BLaER1 (cell line): ENCODE measurements around the gene PALLD.
"Not testable (repeated sequence)": the region's sequence is repeated elsewhere in the genome, so short reads cannot be mapped to it uniquely, and the experiment has no call there.

Experiments used
- H3K27ac ChIP-seq: shearing (Covaris generic); formaldehyde crosslinking; 2 replicates; pipeline ENCODE4 v1.8.1; 2022
- H3K27me3 ChIP-seq: shearing (Covaris generic); formaldehyde crosslinking; 2 replicates; pipeline ENCODE4 v1.8.1; 2022
- H3K36me3 ChIP-seq: shearing (Covaris generic); formaldehyde crosslinking; 2 replicates; pipeline ENCODE4 v1.8.1; 2022
- H3K4me1 ChIP-seq: shearing (Covaris generic); formaldehyde crosslinking; 2 replicates; pipeline ENCODE4 v1.8.1; 2022
- H3K4me2 ChIP-seq: shearing (Covaris generic); formaldehyde crosslinking; 2 replicates; pipeline ENCODE4 v1.8.1; 2022
- H3K4me3 ChIP-seq: shearing (Covaris generic); formaldehyde crosslinking; 2 replicates; pipeline ENCODE4 v1.8.1; 2022
- H3K9ac ChIP-seq: shearing (Covaris generic); formaldehyde crosslinking; 2 replicates; pipeline ENCODE4 v1.8.1; 2022
- H3K9me3 ChIP-seq: shearing (Covaris generic); formaldehyde crosslinking; 2 replicates; pipeline ENCODE4 v1.8.1; 2022
- H4K20me1 ChIP-seq: shearing (Covaris generic); formaldehyde crosslinking; 2 replicates; pipeline ENCODE4 v1.8.1; 2022
- Cebpa-rat ChIP-seq: shearing (Covaris generic); IDR thresholded peaks from 2 replicates; pipeline ENCODE4 v1.8.1; 2022

The PALLD gene

DNA sequence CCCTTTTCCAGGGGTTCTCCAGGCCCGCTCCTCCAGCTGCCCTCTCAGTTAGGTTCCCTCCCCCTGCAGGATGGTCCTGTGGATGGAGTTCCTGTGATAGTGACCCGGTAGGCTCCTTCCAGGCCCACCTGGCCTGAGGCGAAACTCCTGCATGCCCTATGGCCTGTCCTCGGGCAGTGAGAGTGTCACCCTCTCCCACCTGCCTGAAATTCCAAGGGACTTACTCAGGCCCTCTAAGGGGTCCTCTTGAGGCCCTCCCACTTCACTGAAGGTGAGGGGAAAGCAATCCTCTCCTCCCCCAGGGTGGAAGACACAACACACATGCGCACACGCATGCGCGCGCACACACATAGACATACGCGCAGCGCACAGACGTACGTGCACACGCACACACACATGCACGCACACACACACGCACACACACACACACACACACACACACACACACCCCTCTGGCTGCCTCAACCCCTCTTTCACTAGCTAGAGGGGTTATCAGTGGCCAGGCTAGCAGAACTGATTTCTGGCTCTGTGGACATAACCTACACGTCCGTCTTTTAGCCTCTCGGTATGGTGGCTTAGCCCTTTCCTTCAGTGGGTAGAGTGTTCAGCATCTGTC lies 297.3 kb downstream of the PALLD start:
- Histone ChIP-seq H3K4me2 (peak overlapping the region; percentile 40), H4K20me1 (no peaks in the 10 kb centered on the region)

DNA sequence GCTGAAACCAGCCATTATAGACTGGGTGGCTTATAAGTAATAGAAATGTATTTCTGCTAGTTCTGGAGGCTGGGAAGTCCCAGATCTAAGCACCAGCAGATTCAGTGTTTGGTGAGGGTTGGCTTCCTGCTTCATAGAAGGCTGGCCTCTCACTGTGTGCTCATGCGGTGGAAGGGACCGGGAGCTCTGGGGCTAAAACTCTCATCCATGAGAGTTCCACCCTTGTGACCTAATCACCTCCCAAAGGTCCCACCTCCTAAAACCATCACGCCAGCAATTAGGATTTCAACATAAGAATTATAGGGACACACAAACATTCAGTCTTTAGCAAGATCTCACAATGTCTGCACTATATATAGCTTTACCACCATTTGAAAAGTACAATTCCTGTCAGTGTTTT lies 298.0 kb downstream of the PALLD start:
- no peak overlapping the region for H3K4me3 ChIP-seq
- H3K9me3 ChIP-seq = no peaks in the 10 kb centered on the region
- TF ChIP-seq Cebpa-rat = no peak
- no peak overlapping the region for H3K4me2 ChIP-seq
- no peaks in the 10 kb centered on the region for H3K27me3 ChIP-seq
- H3K36me3 ChIP-seq = no peaks in the 10 kb centered on the region
- peaks cover 17% of the 10 kb centered on the region for H3K4me1 ChIP-seq
- H3K9ac ChIP-seq = no peak overlapping the region
- no peaks in the 10 kb centered on the region for H4K20me1 ChIP-seq
- no peak overlapping the region for H3K27ac ChIP-seq

More for the DNA sequence above, 297.3 kb downstream of the PALLD start:
- no peak for TF ChIP-seq Cebpa-rat
- Histone ChIP-seq H3K4me1 (peaks cover 17% of the 10 kb centered on the region), H3K27ac (no peak overlapping the region), H3K4me3 (no peak overlapping the region), H3K36me3 (no peaks in the 10 kb centered on the region), H3K27me3 (no peaks in the 10 kb centered on the region), H3K9ac (no peak overlapping the region), H3K9me3 (no peaks in the 10 kb centered on the region)

DNA sequence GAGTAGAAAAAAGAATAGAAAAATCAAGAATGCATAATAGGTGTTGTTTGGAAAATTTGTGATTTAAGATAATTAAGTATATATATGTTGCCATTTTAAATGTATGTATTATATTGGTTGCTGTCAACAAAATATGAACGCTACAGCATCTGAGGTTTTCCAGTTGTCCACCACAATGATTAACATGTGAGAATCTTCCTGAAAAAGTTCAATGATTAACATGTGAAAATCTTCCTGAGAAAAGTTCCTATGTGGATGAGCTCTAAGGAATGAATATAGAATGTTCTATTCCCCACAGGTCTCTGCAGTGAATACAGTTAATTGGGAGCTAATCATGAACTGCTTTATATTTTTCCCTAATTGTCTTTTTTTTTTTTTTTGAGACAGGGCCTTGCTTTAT lies 298.5 kb downstream of the PALLD start:
- no peak overlapping the region for H3K27ac ChIP-seq

DNA sequence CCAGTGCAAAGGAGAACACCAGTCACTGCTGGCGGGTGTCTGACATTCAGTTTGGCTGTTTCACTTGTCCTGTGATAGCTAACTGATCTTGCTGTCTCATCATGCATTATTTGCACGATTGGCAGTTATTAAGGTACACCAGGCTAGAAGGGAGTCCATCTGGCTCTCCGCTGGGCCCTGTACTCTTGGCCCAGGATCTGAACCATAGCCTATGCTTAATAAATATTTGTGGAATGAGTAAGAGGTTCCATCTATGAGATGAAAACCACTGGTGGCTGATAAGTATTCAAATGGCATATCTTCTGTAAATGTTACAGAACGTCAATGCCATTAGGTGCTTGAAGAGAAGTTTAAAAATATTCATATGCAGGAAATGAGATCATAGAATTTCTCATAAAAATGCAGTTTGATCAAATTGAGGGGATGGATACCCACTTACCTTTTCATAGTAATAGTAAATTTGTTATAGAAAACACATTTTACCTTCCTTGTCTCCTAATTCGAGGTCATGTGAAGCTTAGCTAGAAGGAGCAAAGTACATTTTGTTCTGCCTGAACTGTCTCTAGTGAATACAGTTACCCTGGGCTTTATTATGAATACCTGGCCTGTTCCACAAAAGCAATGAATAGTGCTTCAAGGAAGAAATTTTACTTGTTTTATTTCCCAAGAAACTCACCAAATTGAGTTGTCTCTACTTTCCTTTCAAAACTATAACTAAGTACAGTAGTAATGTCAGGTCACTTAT lies 299.7 kb downstream of the PALLD start:
- H3K4me1 ChIP-seq = peaks cover 17% of the 10 kb centered on the region
- H3K4me2 ChIP-seq = no peak overlapping the region
- no peaks in the 10 kb centered on the region for H3K9me3 ChIP-seq
- no peak for TF ChIP-seq Cebpa-rat
- no peaks in the 10 kb centered on the region for H4K20me1 ChIP-seq
- no peak overlapping the region for H3K27ac ChIP-seq
- H3K4me3 ChIP-seq = no peak overlapping the region
- H3K9ac ChIP-seq = no peak overlapping the region
- no peaks in the 10 kb centered on the region for H3K27me3 ChIP-seq
- H3K36me3 ChIP-seq = no peaks in the 10 kb centered on the region

More for the DNA sequence above, 298.5 kb downstream of the PALLD start:
- no peaks in the 10 kb centered on the region for H3K27me3 ChIP-seq
- no peaks in the 10 kb centered on the region for H4K20me1 ChIP-seq
- no peak overlapping the region for H3K4me2 ChIP-seq
- no peaks in the 10 kb centered on the region for H3K9me3 ChIP-seq
- H3K36me3 ChIP-seq = no peaks in the 10 kb centered on the region
- TF ChIP-seq Cebpa-rat = no peak
- H3K9ac ChIP-seq = no peak overlapping the region
- peaks cover 17% of the 10 kb centered on the region for H3K4me1 ChIP-seq
- no peak overlapping the region for H3K4me3 ChIP-seq

DNA sequence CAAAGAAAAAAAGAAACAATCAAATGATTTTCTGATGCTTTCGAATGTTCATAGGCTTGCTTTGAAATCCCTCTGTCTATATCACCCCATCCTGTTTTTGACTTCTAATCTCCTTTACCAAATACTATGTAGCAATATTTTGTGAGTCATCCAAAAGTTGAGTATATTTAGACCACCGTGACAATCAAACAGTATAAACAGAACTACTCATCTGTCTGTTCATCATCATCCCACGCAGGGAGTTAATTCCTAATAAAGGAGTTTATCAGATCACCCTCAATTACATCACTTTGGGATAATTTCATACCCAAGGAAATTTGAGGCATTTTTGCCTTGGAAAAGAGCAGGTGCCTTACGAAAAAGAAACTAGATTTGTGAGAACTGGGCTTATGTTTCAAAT lies 300.3 kb downstream of the PALLD start:
- Histone ChIP-seq H3K27ac (no peak overlapping the region), H3K4me3 (no peak overlapping the region), H3K27me3 (no peaks in the 10 kb centered on the region), H3K36me3 (no peaks in the 10 kb centered on the region), H3K4me2 (0 out of 2 replicates have a peak overlapping the region, but pooled peaks have one; percentile 4), H3K9ac (no peak overlapping the region), H4K20me1 (no peaks in the 10 kb centered on the region), H3K9me3 (no peaks in the 10 kb centered on the region), H3K4me1 (peaks cover 17% of the 10 kb centered on the region)
- TF ChIP-seq Cebpa-rat = no peak

DNA sequence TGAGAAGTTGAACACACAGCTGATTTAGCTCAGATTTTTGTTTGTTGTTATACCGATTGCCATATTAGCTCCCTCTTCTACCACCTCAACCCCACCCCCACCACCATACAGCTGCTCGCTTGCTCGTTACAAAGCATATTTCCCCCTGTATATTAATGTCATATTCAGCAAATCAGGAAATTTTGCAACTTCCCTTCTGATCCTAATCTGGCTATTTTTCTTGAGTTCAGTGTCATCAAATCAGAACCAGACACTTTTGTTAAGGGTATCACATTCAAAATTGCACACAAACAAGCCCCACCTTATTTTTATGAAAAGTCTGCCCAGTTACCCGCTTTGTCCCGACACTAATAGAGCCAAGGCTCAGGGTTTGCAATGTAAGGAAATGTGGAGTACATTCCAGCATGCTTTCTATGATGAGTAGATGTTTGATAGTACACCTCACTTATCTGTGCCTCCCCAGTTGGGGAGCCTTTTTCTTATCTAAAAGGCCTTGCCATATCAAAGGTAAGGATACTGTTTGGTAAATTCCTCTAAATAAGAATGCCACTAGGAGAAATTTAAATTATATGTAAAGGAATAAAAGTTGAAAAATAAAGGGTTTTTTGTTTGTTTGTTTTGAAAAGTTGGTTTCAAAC lies 301.0 kb downstream of the PALLD start:
- H3K9ac ChIP-seq = no peak overlapping the region

DNA sequence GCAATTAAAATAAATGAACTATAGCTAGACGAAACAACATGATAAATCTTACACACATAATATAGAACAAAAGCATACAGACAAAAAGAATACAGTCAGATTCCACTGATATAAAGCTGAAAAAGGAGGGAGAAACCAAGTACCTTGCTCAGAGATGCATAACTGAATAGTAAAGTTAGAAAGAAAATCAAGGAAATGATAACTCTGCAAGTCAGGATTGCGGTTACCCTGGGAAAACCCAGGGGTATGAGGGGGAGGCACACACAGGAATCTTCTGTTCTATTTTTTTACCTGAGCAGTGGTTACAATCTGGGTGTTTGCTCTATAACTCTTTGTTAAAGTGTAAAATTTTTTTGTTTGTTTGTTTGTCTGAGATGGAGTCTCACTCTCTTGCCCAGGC lies 304.1 kb downstream of the PALLD start:
- Histone ChIP-seq H3K4me3 (no peak overlapping the region), H4K20me1 (no peaks in the 10 kb centered on the region), H3K27me3 (no peaks in the 10 kb centered on the region), H3K36me3 (no peaks in the 10 kb centered on the region), H3K9ac (no peak overlapping the region), H3K4me2 (no peak overlapping the region), H3K9me3 (no peaks in the 10 kb centered on the region), H3K27ac (no peak overlapping the region), H3K4me1 (peaks cover 9% of the 10 kb centered on the region; the same call in 1 of the 2 replicates)
- TF ChIP-seq Cebpa-rat = no peak

More for the DNA sequence above, 301.0 kb downstream of the PALLD start:
- no peak overlapping the region for H3K4me3 ChIP-seq
- 0 out of 2 replicates have a peak overlapping the region, but pooled peaks have one; percentile 4 for H3K4me2 ChIP-seq
- H3K36me3 ChIP-seq = no peaks in the 10 kb centered on the region
- H4K20me1 ChIP-seq = no peaks in the 10 kb centered on the region
- H3K27me3 ChIP-seq = no peaks in the 10 kb centered on the region
- H3K4me1 ChIP-seq = peaks cover 17% of the 10 kb centered on the region
- no peak overlapping the region for H3K27ac ChIP-seq
- H3K9me3 ChIP-seq = no peaks in the 10 kb centered on the region
- no peak for TF ChIP-seq Cebpa-rat

DNA sequence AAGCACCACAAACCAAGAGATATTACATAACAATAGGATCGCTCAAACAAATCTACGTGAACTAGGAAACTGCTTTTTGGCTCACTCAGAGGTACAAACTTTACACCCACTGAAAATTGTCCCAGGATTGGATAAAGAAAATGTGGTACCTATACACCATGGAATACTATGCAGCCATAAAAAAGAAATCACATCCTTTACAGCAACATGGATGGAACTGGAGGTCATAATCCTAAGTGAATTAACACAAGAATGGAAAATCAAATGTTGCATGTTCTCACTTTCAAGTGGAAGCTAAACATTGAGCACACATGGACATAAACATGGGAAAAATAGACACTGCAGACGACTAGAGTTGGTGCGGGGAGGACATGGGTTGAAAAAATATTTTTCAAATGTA lies 305.4 kb downstream of the PALLD start:
- Histone ChIP-seq H4K20me1 (no peaks in the 10 kb centered on the region), H3K36me3 (no peaks in the 10 kb centered on the region), H3K4me3 (no peak overlapping the region), H3K4me2 (no peak overlapping the region), H3K9ac (no peak overlapping the region), H3K9me3 (no peaks in the 10 kb centered on the region), H3K4me1 (peaks cover 8% of the 10 kb centered on the region; the same call in 1 of the 2 replicates), H3K27me3 (no peaks in the 10 kb centered on the region), H3K27ac (no peak overlapping the region)
- TF ChIP-seq Cebpa-rat = no peak

DNA sequence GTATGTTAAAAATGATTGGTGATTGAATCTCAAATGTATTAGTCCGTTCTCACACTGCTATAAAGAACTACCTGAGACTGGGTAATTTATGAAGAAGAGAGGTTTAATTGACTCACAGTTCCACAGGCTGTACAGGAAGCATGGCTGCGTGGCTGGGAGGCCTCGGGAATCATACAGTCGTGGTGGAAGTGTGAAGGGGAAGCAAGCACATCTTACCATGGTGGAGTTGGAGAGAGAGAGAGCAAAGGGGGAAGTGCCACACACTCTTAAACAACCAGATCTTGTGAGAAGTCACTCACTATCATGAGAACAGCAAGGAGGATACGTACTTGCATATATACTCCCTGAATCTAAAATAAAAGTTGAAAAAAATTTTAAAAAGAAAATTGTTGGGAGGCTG lies 306.2 kb downstream of the PALLD start:
- not testable (repeated sequence) for H3K36me3 ChIP-seq, H3K4me2 ChIP-seq, H3K9me3 ChIP-seq

DNA sequence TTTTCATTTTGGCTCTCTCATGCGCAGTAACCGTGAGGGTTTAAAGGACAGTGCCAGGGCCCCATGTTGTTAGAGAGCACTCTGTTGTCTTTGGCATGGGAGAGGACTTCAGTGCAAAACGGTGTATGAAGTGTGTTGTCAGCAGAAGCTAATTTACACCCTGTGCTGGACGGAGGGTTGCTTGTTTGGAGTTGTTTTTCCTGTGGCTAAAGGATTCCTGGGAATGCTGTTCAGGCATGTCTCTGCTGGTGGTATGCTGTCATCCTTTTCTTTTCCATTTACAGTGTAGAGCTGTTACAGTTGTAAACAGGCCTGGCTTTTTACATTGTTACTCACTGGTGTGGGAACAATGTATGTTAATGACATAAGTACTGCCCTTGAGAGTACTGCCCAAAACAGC lies 306.9 kb downstream of the PALLD start:
- H3K4me2 ChIP-seq = no peak overlapping the region
- H3K9me3 ChIP-seq = no peaks in the 10 kb centered on the region
- H3K27ac ChIP-seq = no peak overlapping the region
- H4K20me1 ChIP-seq = no peaks in the 10 kb centered on the region
- no peaks in the 10 kb centered on the region for H3K4me1 ChIP-seq
- H3K27me3 ChIP-seq = no peaks in the 10 kb centered on the region
- no peak for TF ChIP-seq Cebpa-rat
- H3K36me3 ChIP-seq = no peaks in the 10 kb centered on the region
- no peak overlapping the region for H3K4me3 ChIP-seq
- H3K9ac ChIP-seq = no peak overlapping the region

More for the DNA sequence above, 306.2 kb downstream of the PALLD start:
- H3K27ac ChIP-seq, H4K20me1 ChIP-seq, H3K4me3 ChIP-seq, H3K27me3 ChIP-seq, H3K9ac ChIP-seq, H3K4me1 ChIP-seq: not testable (repeated sequence)
